Progenitor cell of endocrine pancreas (in vitro differentiated cells): ENCODE results near the gene NUP88. TPM values are rescaled to one million over a fixed set of nuclear protein-coding genes. Genes with fewer than 3 reads are reported as not detected.

Source experiments
- DNase-seq: peaks from one replicate; pipeline ENCODE4 v3.0.0; 2021; ENCODE audit warnings: low spot score; ENCODE audit not compliant: unreplicated experiment
- H3K27ac Mint-ChIP-seq: 2 replicates; pipeline ENCODE4 v1.8.0; 2021; ENCODE audit warnings: mild to moderate bottlenecking, moderate library complexity, mixed read lengths
- H3K27me3 Mint-ChIP-seq: 2 replicates; pipeline ENCODE4 v1.8.0; 2021; ENCODE audit warnings: mixed read lengths
- H3K36me3 Mint-ChIP-seq: 2 replicates; pipeline ENCODE4 v1.8.0; 2022; ENCODE audit warnings: mixed read lengths; ENCODE audit not compliant: insufficient read depth
- H3K4me1 Mint-ChIP-seq: 2 replicates; pipeline ENCODE4 v1.8.0; 2021; ENCODE audit warnings: low read depth, mixed read lengths
- H3K4me3 Mint-ChIP-seq: 2 replicates; pipeline ENCODE4 v1.8.0; 2021; ENCODE audit warnings: low read depth, mild to moderate bottlenecking, moderate library complexity, mixed read lengths
- H3K9me3 Mint-ChIP-seq: 2 replicates; pipeline ENCODE4 v1.8.0; 2021; ENCODE audit warnings: low read depth, mixed read lengths
- CTCF ChIP-seq: fragments of 200-600 bp; sonication (generic); IDR thresholded peaks from one replicate; pipeline ENCODE4 v1.5.0; 2021; ENCODE audit warnings: antibody characterized with exemption, mild to moderate bottlenecking; ENCODE audit not compliant: unreplicated experiment
- total RNA-seq: library from RNA; stranded (reverse); gene quantifications from 2 replicates; pipeline ENCODE4 v1.2.1, GENCODE V29; 2021

Gene NUP88
- total RNA-seq, 1 donor from 2014 or later, result 64.9 TPM

- H3K27me3 Mint-ChIP-seq, result no peaks in the 10 kb centered on the region
- no peak for DNase-seq
- H3K9me3 Mint-ChIP-seq, result no peaks in the 10 kb centered on the region
- no peak overlapping the region for H3K4me3 Mint-ChIP-seq
- no peak overlapping the region for H3K27ac Mint-ChIP-seq
- no peaks in the 10 kb centered on the region for H3K4me1 Mint-ChIP-seq
- H3K36me3 Mint-ChIP-seq, result peaks cover 10% of the 10 kb centered on the region
- TF ChIP-seq CTCF, result no peak
Measured at GRCh38 chr17:5446786-5447185, 27.3 kb upstream of the NUP88 start.

- Mint-ChIP-seq H3K27ac (no peak overlapping the region), H3K4me3 (no peak overlapping the region), H3K36me3 (peaks cover 7% of the 10 kb centered on the region), H3K4me1 (no peaks in the 10 kb centered on the region), H3K27me3 (no peaks in the 10 kb centered on the region), H3K9me3 (no peaks in the 10 kb centered on the region)
- TF ChIP-seq CTCF, result no peak
- DNase-seq, result no peak
Measured at GRCh38 chr17:5444209-5444608, 24.7 kb upstream of the NUP88 start.

- no peaks in the 10 kb centered on the region for H3K9me3 Mint-ChIP-seq
- no peak overlapping the region for H3K4me3 Mint-ChIP-seq
- H3K4me1 Mint-ChIP-seq, result no peaks in the 10 kb centered on the region
- H3K27me3 Mint-ChIP-seq, result no peaks in the 10 kb centered on the region
- TF ChIP-seq CTCF, result no peak
- no peak overlapping the region for H3K27ac Mint-ChIP-seq
- DNase-seq, result no peak
- H3K36me3 Mint-ChIP-seq, result peaks cover 7% of the 10 kb centered on the region
Measured at GRCh38 chr17:5443728-5444127, 24.3 kb upstream of the NUP88 start.

- DNase-seq, result no peak
- Mint-ChIP-seq H3K4me3 (peak overlapping the region; percentile 85), H3K36me3 (peaks cover 11% of the 10 kb centered on the region), H3K9me3 (no peaks in the 10 kb centered on the region), H3K4me1 (peaks cover 11% of the 10 kb centered on the region), H3K27me3 (no peaks in the 10 kb centered on the region), H3K27ac (peak overlapping the region; percentile 74)
- no peak for TF ChIP-seq CTCF
Measured at GRCh38 chr17:5439446-5439764, 19.9 kb upstream of the NUP88 start.

GRCh38 chr17:5438716-5439445 is 19.4 kb upstream of the NUP88 start, which contains the start of gene C1QBP:
TSS of gene C1QBP (minus strand) at chr17:5439155. CDS start at chr17:5439073, 82 bp downstream.
- TF ChIP-seq CTCF, result peak; percentile 100
- Mint-ChIP-seq H3K36me3 (peaks cover 9% of the 10 kb centered on the region), H3K27ac (peak within 1 kb of the TSS; percentile 89), H3K4me1 (peaks cover 11% of the 10 kb centered on the region), H3K27me3 (no peaks in the 10 kb centered on the region), H3K9me3 (no peaks in the 10 kb centered on the region), H3K4me3 (peak within 1 kb of the TSS; percentile 85)
- peak; percentile 95 for DNase-seq
